ENCODE measurements around the gene ZNF74. TPM values are rescaled to one million over a fixed set of nuclear protein-coding genes. Genes with fewer than 3 reads are reported as not detected.

The ZNF74 gene
- total RNA-seq, 4 donors from 2014 or later = 2.8 to 7.2 (median 3.5) TPM

GRCh38 chr22:20432244-20432686 is 38.3 kb downstream of the ZNF74 start:
- no peak for TF ChIP-seq CTCF (IDR thresholded peaks at IDR 0.05; ENCODE audit: low read depth)

GRCh38 chr22:20433191-20433590 is 39.2 kb downstream of the ZNF74 start:
- TF ChIP-seq CTCF (IDR thresholded peaks at IDR 0.05; ENCODE audit: low read depth) = no peak

GRCh38 chr22:20433686-20434241 is 39.8 kb downstream of the ZNF74 start:
- no peak for TF ChIP-seq CTCF (IDR thresholded peaks at IDR 0.05; ENCODE audit: low read depth)

- TF ChIP-seq CTCF (IDR thresholded peaks at IDR 0.05; ENCODE audit: low read depth) = no peak
These were observed 40.4 kb downstream of the ZNF74 start for GRCh38 chr22:20434264-20434751.

GRCh38 chr22:20434773-20435172 is 40.8 kb downstream of the ZNF74 start:
- TF ChIP-seq CTCF (IDR thresholded peaks at IDR 0.05; ENCODE audit: low read depth) = no peak

- TF ChIP-seq CTCF (IDR thresholded peaks at IDR 0.05; ENCODE audit: low read depth) = no peak
These were observed 41.7 kb downstream of the ZNF74 start for GRCh38 chr22:20435436-20436306.

GRCh38 chr22:20436307-20436767 is 42.4 kb downstream of the ZNF74 start:
- no peak for TF ChIP-seq CTCF (IDR thresholded peaks at IDR 0.05; ENCODE audit: low read depth)

All from subcutaneous adipose tissue (tissue), 4 donors.